Right renal cortex interstitium (tissue), 3 donors: Measurements from ENCODE around the gene BRD2. TPM values are rescaled to one million over a fixed set of nuclear protein-coding genes. Genes with fewer than 3 reads are reported as not detected.
A peak's percentile ranks its signal among the peaks of the same experiment; 100 is the strongest.
"Not testable (repeated sequence)": the region's sequence is repeated elsewhere in the genome, so short reads cannot be mapped to it uniquely, and the experiment has no call there.

ENCODE experiments used
- DNase-seq, 3 donors: peaks; one replicate each; pipeline ENCODE4 v3.0.0-alpha.2; 2013; ENCODE audit warnings: low read depth in 3 of 3, low spot score in 2 of 3
- polyA plus RNA-seq, 3 donors: library from polyadenylated mRNA; unstranded; fragments of 120-200 nt; gene quantifications; one replicate each; pipeline ENCODE4 v1.2.1, GENCODE V29; 2013; ENCODE audit not compliant: insufficient read length in 3 of 3

BRD2 gene
- polyA plus RNA-seq, result 100 to 1,000 TPM; 292 to 324 (median 307) TPM

DNA sequence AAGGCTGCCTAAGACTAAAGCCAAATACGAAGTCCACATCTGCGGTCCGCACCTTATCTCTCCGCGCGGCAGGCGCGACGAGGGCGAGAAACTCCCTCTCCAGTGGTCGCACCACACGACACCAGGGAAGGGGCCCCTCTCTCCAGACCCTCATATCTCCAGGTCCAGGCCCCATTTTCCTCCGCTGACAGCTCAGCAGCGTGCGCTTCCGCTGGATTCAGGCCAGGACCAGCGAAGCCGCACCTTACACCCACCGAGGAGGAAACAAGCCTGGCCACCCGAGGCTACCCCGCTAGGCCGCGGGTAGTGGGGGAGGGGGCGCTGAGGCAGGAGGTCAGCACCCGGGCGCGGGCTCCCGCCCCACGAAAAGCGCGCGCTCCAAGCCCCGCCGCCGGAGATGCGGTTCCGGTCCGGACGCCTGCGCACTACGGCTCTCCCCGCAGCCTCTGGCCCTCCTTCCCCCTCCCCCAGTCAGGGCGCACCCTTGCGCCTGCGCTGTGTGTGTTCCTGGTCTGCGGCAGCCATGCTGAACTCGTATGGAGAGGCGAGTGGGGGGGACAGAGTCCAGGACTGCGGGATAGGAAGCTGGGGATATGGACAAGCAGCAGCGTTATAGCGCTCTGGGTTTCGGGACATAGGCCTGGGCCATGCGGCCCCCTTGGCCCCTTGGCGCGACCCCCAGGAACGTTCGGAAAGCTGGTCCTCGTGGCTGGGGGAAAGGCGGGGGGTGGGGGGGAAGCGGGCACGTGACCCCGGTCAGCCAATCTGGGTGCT lies at the start of gene BRD2:
BRD2 (plus strand) TSS at position 502 of the 774 bp plus-strand sequence. CDS start 4,305 bp downstream, outside the sequence.
- DNase-seq, result peak; percentile 95 to 96 (median 95)

DNA sequence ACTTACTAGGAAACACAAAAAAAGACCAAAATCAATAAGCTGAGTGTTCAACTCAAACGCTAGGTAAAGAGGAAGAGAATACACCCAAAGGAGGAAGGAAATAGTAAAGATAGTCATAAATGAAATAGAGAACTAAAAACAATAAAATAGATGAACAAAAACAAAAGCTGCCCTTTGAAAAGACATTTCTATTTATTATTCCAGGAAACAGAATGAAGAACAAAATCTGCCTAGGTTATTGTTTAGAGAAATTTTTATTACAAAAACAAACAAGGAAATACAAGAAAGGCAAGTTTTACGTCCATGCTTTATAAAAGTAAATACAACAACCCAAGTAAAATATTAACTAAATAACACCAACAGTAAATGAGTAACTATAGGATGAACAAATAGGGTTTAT lies 47.7 kb upstream of the BRD2 start:
- no peak for DNase-seq

DNA sequence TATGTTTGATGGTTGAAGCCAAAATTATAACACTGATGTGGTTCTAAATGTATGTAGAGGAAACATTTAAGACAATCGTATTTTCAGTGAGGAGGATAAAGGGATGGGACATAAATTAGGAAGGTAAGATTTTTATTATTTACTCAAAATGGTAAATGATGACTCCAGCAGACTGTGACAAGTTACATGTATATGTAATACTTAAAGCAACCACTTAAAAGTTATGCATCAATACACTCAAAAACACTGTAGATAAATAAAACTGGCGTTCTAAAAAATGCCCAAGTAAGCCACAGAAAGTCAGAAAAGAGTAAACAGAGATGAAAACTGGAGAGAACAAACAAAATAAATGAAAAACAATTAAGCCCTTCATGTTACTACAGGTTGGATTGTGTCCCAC lies 46.3 kb upstream of the BRD2 start:
- DNase-seq, result no peak

DNA sequence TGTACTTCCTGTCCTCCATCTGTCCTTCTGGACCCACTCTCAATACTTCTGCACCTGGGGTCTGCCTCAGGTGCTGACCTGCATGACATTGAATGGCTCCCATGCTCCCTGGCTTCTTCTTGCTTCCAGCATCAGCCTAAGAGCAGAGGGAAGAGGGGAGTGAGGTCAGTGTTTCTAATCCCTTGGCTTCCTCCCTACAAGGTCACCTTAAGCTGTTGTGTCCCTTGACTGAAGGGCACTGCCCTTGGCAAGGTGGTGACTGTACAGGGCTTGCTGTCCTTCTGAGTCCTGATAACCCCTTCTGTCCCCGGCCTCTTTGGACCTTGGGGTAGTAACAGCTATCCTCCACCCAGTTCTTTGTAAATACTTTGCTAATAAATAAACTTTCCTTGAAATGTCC lies 37.2 kb upstream of the BRD2 start:
- DNase-seq, result no peak

DNA sequence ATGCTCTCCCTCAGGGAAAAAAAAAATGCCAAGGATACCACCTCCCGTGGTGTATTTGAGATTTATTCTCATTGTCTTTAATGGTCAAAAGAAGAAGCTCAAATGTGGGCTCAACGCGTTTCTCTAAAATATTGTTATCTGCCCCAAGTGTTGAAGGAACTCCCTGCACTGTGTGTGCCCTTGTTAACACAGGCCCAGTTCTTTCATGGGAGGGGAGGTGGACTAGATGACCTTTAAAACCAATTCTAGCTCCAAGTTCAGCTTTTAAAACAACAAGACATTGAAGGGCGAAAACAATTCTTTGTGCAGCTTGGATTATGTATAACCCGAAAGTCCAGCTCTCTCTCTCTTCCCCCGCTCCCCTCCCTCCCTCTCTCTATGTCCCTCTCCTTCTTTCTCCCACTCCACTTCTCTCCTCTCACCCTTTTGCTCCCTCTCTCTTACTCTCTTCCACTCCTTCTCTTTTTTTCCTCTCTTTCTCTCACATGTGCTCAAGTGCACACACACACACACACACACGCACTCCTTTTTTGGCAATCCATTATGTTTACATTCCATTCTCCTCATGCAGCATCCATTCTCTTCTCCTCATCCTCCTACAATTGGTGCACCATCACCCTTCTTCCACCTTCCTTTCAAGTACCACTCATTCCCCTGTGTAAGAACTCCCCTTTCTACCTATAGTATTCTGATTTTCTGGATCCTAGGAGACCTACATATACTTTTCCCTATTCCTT lies 36.1 kb upstream of the BRD2 start:
- no peak for DNase-seq

DNA sequence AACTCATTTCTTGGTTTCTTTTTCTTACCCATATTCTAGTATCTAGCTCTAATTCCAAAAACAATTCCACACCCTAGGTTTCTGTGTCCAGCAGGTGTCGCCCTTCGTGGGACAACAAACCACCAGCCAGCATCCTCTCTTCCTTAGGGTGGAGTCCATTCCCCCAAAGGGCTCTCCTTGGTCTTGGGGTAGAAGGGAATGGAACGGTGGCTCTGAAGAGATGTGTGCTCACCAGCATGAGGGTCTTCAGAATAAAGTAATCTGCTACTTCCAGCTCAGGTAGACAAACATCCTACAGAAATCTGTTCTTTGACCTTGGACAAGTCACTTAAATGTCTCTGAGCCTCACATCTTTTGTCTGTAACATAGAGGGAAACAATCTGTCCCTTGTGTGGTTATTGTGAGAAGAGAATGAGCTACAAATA lies 34.7 kb upstream of the BRD2 start:
- DNase-seq, result peak in 2 of 3 donors; percentile 53 to 56

DNA sequence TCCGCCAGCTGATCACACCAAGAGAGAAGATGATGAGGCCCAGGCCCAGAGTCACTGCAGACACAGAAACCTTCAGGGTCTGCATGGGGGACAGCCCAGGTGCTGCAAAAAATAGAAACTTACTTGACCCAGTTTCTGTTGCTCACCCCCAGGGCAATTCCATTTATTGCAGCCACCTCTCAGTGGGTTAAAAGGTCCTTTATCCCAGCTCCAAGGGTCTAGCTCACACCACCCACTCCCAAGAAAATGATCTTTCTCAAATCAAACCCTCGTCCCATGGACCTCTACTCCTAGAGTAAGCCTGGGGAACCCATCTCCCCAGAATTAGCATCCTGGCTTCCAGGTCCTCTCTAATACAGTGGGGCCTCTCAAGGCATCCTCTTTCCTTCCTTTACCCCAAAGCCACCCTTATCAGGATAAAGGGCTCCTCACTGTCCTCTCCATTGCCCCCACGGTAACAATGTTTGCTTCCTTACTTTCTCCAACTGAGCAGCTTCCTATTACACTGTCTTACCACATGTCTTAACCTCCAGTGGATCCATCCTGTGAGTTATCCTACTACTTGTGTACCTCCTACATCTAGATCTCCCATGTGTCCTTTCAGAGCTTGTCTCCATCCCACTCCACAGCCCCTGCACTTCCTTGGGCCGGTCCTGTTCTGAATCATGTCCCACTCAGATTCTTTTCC lies 32.7 kb upstream of the BRD2 start:
- DNase-seq, result no peak

DNA sequence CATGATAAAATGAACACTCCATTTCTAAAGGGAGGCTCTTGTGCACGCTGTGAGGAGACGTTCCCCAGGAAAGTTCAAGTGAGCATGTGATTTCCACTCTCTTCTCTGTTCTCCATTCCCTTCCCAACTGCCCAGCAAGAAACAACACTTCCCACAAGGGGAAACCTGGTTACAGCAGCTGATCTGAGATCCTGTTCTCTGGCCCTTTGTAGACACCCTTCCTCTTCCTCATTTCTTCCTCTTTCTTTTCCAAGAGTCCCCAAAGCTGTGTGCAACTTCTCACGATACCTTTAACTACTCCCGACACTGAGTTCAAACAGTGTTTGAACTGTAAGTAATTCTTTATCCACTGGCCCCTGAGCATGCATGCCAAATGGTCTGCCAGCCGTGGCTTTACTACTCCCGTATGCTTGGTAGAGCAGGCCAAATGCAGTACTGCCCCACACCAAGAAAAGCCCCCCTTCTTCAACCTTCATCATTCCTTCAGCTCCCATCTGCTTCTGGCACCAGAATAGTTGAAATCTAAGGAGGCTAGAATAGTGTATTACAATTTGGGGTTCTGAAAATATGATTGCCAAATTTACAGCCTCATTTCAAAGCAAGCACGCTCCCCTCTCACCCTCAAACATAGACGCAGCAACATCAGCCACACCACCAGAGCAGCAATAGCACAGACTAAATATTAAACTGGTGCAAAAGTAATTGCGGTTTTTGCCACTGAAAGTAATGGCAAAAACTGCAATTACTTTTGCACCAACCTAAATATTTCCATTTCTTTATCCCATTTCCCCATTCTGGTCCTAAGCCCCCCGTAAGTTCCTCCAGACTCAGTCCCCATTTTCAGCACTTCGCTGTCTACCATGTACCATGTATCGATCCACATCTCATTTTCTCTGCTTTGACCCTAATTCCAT lies 31.9 kb upstream of the BRD2 start:
- no peak for DNase-seq

DNA sequence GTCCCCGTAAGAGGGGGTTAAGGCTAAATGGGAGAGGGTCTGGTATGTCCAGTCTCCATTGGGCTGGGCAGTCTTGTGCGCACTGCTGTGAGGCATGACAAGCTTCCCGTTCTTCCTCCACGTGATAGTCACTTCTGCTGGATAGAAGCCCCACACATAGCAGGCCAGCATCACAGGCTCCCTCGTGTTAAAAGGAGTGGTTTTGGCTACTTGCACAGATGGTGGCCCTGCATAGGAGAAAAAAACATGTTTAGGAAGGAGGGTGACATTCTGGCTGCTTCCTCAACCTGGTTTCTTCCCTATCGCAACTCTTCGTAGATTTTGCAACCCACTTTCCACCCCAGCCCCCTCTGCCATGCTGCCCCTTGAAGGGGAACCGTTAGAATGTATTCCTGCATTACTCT lies 31.2 kb upstream of the BRD2 start:
- DNase-seq, result no peak

DNA sequence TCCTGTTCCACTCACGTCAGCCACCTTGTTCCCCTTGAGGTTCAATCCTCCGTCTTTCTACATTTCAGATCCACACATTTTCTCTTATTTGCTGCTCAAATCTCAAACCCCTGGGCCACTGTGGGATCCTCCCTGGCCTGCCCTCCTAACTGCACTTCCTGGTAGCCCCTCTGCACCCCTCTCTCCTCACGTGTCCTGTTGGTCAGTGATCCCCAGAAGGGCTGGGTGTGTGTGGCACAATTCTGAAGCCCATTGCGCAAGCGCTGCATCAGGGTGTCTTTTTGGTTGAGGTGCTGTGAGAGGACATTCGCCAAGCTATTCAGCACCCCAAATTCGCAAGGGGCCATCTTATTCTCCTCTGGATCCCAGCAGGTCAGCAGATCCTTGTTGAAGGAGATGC lies 29.9 kb upstream of the BRD2 start:
- DNase-seq, result no peak

DNA sequence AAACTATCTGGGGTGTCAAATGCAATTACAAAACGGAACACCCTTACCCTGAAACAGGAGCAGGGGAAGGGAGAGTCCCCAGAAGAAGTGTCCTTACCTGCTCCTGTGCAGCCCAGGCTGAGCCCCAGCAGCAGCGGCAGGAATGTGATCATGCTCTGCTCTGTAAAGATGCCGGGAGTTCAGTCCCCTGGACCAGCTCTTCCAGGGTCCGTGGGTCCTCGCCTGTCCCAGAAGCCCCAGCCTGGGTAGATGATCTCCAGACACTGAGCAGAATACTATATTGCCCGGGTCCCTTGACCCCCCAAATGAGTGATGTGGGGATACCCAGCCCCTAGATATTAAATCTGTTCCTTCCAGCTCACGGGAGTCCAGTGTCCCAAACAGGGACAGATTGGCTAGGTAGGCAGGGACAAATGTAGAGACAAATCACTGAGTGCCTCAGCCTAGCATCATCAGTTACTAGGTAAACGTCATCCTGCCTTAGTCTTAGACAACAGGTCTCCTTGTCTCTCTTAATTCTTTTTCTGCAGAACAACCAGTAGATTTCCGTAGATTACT lies 27.7 kb upstream of the BRD2 start, which contains the start of gene HLA-DMB:
HLA-DMB (minus strand) TSS at position 373 of the 558 bp plus-strand sequence; CDS start at position 152, 221 bp downstream.
- DNase-seq, result peak; percentile 74 to 79 (median 76)

DNA sequence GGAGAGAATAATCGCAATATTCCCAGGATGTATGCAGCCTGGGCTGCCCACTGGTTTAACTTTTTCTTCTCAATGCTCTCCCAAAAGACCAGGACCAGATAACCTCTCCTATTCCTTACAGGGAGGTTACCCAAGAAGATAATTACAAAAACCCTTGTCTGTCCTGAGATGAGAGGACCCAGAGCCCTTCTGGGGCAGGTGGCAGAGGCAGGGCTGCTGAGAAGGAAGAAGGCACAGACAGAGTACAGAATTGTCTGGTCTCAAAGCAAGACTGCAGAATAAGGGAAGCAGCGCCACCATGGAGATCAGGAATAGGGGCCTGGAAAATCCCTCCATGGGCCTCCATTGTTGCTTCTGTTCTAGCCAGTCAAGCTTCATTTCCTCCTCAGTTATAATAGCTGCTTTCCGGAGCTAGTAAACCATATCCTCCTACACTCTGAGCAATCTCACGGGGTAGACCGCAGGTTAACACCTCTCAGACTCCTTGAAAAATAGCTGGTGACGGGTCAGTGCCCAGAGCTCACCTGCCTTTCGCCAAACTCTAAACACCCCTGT lies 27.1 kb upstream of the BRD2 start:
- peak; percentile 54 to 75 (median 64) for DNase-seq

DNA sequence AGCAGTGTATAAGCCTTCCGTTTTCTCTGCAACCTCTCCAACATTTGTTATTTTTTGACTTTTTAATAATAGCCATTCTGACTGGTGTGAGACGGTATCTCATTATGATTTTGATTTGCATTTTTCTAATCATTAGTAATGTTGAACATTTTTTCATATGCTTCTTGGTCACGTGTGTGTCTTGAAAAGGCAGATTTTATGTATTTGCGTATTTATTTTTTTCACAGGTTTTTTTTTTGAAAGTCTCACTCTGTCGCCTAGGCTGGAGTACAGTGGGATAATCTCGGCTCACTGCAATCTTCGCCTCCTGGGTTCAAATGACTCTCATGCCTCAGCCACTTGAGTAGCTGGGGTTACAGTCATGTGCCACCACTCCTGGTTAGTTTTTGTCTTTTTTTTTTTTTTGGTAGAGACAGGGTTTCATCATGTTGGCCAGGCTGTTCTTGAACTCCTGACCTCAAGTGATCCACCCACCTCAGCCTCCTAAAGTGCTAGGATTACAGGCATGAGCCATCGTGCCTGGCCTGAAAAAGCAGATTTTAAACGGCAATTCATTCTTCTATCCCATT lies 25.8 kb upstream of the BRD2 start:
- not testable (repeated sequence) for DNase-seq

DNA sequence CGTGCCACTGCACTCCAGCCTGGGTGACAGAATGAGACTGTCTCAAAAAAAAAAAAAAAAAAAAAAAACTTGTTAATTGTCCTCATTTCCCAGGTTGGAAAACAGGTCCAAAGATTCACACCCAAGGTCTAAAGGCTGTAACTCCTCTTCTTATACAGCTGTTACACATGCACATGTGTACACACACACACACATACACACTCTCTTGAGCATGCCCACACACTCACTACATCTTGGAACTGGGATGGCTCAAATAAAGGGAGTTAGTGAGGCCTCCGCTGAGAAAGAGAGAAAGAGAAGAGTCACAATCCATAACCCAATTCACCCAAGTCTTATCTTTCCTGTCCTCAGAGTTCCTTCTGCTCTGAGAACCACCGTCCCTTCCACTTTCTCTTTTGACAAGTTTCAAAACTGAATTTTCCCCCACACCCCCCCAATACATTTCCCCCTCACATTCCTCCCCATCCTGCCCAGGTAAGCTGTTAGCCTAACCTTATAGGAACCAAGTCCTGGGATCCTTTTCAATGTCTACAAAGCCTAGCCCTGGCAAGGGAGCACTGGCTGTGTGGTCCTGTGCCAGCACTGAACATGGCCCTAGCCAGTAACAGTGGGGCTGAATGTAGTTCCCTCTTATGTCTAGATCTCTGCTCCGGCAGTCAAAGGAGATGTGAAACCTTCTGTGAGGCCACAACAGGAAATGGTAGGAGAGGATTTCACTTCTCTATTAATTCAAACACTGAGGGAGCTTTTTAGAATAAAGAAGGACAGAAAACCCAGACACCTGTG lies 24.3 kb upstream of the BRD2 start:
- no peak for DNase-seq

DNA sequence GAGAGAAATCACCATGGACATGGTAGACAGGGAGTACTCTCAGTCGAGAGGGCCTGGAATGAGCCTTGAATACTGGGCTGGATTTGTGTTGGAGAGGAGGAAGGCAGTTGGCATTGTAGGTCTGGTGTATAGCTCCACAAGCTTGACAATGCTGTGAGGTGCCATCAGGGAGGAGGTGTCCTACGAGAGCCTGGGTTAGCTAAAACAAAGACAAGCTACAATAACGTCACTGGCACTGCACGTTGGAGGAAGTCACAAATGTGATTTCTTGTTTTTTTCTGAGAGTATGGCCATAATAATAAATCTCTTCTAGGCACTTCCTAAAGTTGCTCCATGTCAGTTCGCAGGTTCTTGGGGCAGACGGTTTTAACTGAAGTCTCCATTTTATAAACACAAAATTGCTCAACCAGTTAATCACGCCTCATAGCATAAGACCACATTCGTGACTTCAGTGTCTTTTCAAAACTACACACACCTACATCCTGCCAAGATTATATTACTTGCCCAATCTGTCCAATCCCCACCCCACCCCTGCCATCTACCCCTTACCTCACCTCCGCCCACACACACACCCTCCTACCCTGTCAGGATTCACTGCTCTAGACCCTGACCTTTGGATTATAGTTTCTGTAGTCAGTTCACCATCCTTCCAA lies 23.2 kb upstream of the BRD2 start:
- DNase-seq, result no peak

DNA sequence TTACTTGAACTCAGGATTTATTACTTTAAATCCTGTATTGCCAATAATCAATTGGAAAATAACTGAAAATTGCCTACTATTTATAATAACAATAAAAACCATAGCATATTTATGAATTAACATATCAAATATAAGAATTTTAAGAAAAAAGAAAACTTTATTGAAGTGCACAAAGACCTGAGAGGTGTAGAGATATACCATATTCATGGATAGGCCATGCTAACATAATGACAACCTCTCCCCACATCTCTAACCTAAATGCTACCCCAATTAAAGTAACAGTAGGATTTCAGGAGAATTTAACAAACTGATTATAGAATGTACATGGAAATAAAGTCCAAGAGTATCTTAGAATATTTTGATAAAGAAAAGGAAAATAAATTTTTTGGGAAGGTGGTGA lies 22.4 kb upstream of the BRD2 start:
- DNase-seq, result no peak

DNA sequence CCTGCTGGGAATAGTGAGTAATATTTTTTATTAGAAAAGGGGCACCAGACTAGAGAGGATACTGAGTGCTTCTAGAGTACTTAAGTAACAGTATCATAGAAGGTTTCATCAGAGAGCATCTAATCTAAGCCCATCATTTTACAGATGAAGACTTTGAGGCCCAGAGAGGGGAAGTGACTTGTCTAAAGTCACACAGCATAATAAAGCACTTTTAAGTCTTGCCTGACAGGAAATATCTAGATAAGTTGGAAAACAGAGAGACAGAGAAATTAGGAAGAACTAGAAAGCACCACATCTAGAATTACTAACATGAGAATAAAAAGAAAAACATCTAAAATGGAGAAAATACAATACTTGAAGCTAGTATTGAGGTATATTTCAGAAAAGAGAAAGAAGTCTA lies 21.5 kb upstream of the BRD2 start:
- no peak for DNase-seq
